Jurkat, Clone E6-1 (cell line): ENCODE results near the gene FTL.

Source experiments
- DNase-seq: peaks from one replicate; pipeline ENCODE4 v3.0.0-alpha.2; 2011; ENCODE audit warnings: low read depth, low spot score
- H3K4me3 ChIP-seq: 2 replicates; pipeline ENCODE4 v1.5.1; 2011; ENCODE audit warnings: mild to moderate bottlenecking, low read length, control low read depth, moderate library complexity

FTL gene

DNA sequence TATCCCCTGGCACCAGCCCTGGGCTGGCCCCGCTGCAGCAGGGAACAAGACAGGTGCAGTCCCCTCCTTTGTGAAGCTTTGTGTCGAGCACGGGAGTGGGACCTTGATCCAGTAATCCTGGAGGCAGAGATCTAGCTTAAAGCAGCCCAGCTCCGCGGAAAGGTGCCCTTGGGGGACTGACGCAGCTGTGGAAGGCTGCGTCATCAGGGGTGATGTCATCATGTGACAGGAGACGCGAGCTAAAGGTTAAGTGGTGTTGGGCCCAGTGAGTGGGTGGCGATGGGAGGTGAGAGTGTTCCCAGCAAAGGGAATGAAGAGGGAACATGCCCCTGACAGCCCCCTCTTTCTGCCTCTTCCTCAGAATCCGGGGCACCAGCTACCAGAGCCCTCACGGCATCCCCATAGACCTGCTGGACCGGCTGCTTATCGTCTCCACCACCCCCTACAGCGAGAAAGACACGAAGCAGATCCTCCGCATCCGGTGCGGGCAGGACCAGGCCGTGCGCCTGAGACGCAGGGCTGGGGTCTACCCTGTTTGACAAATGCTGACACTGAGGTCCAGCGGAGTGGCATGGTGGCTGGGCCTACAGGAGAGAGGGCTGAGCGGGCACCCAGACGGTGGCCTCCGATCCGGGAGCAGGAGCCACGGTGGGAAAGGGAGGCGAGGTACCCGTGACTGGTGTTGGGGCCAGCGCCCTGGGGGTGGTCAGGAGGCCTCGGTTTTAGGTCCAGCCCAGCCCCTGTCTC, 49.2 kb downstream of the FTL start:
- no peak for DNase-seq
- no peak overlapping the region for H3K4me3 ChIP-seq

DNA sequence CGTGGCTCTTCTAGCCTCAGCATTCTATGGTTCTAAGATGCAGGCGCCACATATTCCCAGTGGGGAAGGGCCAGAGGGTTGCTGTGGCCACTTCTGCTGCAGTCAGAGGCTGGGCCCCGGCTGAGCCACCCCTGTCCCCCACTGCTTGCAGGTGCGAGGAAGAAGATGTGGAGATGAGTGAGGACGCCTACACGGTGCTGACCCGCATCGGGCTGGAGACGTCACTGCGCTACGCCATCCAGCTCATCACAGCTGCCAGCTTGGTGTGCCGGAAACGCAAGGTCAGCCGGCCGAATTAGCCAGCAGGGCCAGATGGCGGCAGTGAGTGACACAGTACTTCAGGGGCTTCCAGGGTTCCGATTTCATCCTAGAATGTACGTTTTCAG, 49.8 kb downstream of the FTL start:
- no peak overlapping the region for H3K4me3 ChIP-seq
- no peak for DNase-seq

DNA sequence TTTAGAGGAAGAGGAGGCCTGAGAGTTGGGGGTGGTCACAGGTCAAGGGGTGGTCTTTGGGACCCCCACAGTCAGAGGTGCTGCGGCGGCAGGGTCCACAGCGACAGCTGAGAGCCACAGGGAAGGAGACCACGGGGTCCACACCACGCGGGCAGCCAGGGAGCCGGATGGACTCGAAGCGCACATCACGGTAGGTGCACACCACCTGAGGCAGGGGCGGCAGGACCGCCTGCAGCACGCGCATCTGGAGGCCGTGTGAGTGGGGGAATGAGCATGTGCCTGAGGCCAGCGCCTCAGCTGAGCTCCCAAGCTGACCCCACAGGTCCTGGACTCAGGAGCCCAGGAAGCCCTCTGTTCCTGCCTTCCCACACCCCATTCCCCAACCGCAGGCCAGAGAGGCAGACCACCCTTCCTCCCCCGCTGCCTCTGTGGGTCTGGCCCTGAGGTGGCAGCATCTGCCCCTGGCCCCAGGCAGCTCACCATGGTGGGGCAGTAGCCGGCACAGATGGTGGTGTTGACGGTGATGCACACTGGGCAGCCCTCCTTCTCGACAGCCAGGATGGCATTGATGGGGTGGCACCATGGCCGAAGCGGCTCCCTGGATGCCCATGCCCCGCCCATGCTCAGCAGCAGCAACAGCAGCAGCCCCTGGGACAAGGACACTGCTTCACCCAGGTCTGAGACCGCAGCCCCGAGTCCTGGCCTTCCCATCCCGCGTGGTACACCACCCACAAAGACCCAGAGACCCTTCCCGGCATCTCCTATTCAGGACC, 51.1 kb downstream of the FTL start:
- no peak overlapping the region for H3K4me3 ChIP-seq
- DNase-seq, result no peak
